OCI-LY1 (cell line): ENCODE data around the gene CYFIP1.

ENCODE experiments used
- EZH2 ChIP-seq: fragments of 200-600 bp; sonication (generic), shearing (Covaris generic); IDR thresholded peaks from 2 replicates; pipeline ENCODE4 v1.8.0; 2017; ENCODE audit warnings: borderline replicate concordance, mixed run types, mild to moderate bottlenecking, antibody characterized with exemption, low read length, moderate library complexity, mixed read lengths
- TF ChIP-seq, protein P1 (sequence below): fragments of 200-600 bp; sonication (generic), shearing (Covaris generic); IDR thresholded peaks from 2 replicates; pipeline ENCODE4 v1.5.1; 2017; ENCODE audit warnings: mild to moderate bottlenecking, antibody characterized with exemption, low read length, moderate library complexity, mixed read lengths

DNA sequence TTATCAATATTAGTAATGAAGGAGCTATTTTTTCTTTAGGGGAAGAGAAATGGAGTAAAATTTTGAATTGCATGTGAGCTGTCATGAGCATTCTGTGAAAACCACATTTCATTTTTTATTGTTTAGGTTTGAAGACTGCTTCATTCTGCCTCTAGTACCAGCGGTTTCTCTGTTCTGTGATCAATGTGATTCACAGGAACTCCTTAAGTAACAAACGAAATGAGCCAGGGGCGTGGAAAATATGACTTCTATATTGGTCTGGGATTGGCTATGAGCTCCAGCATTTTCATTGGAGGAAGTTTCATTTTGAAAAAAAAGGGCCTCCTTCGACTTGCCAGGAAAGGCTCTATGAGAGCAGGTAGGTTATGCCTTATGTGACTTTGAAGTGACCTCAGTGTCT is 128.7 kb downstream of the CYFIP1 start:
- TF ChIP-seq EZH2 = no peak
- TF ChIP-seq, protein P1, sequence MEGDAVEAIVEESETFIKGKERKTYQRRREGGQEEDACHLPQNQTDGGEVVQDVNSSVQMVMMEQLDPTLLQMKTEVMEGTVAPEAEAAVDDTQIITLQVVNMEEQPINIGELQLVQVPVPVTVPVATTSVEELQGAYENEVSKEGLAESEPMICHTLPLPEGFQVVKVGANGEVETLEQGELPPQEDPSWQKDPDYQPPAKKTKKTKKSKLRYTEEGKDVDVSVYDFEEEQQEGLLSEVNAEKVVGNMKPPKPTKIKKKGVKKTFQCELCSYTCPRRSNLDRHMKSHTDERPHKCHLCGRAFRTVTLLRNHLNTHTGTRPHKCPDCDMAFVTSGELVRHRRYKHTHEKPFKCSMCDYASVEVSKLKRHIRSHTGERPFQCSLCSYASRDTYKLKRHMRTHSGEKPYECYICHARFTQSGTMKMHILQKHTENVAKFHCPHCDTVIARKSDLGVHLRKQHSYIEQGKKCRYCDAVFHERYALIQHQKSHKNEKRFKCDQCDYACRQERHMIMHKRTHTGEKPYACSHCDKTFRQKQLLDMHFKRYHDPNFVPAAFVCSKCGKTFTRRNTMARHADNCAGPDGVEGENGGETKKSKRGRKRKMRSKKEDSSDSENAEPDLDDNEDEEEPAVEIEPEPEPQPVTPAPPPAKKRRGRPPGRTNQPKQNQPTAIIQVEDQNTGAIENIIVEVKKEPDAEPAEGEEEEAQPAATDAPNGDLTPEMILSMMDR = no peak
